22Rv1 (cell line): ENCODE measurements around the gene EPB41.
"Not testable (repeated sequence)": the region's sequence is repeated elsewhere in the genome, so short reads cannot be mapped to it uniquely, and the experiment has no call there.

ENCODE experiments used
- H3K27ac ChIP-seq: fragments of 450-650 bp; 2 replicates; pipeline ENCODE4 v1.5.1; 2017
- ZFX ChIP-seq: fragments of 450-650 bp; IDR thresholded peaks from 2 replicates; pipeline ENCODE4 v1.6.1; 2017; ENCODE audit warnings: antibody characterized with exemption, borderline replicate concordance
- TF ChIP-seq, protein P1 (sequence below): fragments of 450-650 bp; IDR thresholded peaks from 2 replicates; pipeline ENCODE4 v1.5.1; 2017; ENCODE audit warnings: mild to moderate bottlenecking

EPB41 gene

DNA sequence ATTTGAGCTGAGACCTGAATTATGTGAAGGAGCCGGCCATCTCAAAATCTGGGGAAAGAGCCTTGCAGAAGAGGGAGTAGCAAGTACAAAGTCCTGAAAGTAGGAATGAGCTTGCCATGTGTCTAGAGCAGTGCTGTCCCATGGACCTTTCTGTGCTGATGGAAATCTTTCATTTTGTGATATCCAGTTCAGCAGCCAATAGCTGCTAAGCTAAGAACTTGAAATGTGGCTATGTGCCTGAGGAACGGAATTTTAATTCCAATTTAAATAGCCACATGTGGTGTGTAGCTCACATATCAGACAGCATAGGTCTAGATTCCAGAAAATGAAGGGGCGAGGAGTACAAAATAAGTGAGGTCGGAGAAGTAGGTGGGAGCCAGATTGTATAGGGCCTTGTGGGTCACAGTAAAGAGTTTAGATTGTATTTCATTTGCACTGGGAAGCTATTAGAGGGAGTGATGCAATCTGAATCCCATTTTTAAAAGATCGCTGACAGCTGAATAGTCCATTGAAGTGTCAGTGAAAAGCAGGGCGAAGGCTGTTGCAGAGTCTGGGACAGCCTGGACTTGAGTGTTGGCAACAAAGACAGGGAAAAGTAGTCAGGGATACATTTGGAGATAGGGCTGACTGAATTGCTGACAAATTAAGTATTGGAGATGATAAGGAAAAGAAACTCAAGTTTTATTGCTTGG lies 129.1 kb downstream of the EPB41 start:
- no peak overlapping the region for H3K27ac ChIP-seq
- TF ChIP-seq, protein P1, sequence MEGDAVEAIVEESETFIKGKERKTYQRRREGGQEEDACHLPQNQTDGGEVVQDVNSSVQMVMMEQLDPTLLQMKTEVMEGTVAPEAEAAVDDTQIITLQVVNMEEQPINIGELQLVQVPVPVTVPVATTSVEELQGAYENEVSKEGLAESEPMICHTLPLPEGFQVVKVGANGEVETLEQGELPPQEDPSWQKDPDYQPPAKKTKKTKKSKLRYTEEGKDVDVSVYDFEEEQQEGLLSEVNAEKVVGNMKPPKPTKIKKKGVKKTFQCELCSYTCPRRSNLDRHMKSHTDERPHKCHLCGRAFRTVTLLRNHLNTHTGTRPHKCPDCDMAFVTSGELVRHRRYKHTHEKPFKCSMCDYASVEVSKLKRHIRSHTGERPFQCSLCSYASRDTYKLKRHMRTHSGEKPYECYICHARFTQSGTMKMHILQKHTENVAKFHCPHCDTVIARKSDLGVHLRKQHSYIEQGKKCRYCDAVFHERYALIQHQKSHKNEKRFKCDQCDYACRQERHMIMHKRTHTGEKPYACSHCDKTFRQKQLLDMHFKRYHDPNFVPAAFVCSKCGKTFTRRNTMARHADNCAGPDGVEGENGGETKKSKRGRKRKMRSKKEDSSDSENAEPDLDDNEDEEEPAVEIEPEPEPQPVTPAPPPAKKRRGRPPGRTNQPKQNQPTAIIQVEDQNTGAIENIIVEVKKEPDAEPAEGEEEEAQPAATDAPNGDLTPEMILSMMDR = no peak
- no peak for TF ChIP-seq ZFX

DNA sequence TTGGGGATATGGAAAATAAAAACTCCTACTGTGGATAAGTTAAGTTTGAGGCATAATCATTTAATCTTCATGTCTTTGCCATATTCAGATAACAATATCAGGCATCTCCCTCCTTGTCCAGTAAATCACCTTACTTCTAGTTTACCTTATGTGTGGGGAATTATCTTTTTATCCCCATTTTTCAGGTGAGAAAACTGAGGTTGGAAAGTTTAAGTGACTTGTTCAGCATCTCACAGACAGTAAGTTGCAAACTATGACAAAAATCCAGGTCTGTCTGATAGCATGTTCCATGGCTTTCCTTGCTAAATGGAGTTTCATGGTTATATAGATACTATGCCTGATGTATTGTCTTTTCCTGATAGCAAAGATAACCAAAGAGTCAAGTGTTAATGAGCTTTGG lies 129.6 kb downstream of the EPB41 start:
- H3K27ac ChIP-seq = no peak overlapping the region
- TF ChIP-seq, protein P1 = no peak
- TF ChIP-seq ZFX = no peak

DNA sequence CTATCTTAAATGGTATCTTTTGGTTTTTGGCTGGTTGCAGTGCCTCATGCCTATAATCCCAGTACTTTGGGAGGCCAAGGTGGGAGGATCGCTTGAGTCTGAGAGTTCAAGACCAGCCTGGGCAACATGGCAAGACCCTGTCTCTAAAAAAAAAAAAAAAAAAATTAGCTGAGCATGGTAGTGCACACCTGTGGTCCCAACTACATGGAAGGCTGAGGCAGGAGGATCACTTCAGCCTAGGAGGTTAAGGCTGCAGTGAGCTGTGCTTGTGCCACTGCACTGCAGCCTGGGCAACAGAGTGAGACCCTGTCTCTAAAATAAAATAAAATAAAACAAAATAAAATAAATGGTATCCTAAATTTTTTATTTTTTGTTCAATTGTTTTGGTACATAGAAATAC lies 131.3 kb downstream of the EPB41 start:
- not testable (repeated sequence) for H3K27ac ChIP-seq

DNA sequence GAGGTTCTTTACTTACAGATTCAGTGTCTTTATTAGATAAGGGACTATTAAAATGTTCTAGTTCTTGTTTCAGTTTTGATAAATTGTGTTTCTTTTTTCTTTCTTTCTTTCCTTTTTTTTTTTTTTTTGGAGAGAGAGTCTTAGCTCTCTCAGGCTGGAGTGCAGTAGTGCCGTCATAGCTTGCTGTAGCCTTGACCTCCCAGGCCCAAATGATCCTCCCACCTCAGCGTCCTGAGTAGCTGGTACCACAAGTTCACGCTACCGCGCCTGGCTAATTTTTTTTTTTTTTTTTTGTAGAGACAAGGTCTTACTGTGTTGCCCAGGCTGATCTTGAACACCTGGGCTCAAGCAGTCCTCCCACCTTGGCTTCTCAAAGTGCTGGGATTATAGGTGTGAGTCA lies 132.8 kb downstream of the EPB41 start:
- TF ChIP-seq ZFX = no peak
- TF ChIP-seq, protein P1 = no peak
- no peak overlapping the region for H3K27ac ChIP-seq

DNA sequence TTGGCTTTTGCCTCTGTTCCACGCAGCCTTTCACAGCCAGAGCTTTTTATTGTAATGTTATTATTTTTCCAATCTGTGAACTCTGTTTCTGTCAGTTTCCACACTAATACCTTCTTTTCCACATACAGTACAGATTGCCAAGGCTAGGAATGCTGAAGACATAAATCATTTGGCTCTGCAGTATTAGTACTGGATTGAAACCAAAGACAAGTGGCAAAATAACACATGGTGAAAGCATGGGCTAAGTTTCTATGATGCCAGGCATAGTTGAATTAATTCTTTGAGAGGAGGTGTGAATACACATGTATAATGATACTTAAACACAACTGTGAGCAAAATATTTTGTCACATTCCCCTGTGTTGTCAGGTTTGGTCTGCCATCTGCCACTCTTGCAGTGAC lies 135.8 kb downstream of the EPB41 start:
- no peak overlapping the region for H3K27ac ChIP-seq
- no peak for TF ChIP-seq ZFX

DNA sequence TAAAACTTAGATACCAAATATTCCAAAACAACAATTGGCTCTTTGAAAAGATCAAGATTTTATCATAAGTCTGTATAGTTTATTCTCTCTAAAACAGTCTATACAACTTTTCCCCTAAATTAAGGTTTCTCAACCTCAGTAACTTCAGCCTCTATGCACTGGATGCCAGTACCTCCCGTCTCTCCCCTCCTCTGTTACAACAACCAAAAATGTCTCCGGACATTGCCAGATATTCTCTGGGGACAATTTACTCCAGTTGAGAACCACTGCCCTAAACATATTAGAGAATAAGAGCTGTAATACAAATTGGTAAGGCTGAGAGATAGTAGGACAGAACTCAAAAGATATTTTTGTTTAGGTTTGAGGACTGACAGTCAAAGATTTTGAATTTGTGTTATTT lies 137.7 kb downstream of the EPB41 start:
- H3K27ac ChIP-seq = no peak overlapping the region
- TF ChIP-seq, protein P1 = no peak
- TF ChIP-seq ZFX = no peak

DNA sequence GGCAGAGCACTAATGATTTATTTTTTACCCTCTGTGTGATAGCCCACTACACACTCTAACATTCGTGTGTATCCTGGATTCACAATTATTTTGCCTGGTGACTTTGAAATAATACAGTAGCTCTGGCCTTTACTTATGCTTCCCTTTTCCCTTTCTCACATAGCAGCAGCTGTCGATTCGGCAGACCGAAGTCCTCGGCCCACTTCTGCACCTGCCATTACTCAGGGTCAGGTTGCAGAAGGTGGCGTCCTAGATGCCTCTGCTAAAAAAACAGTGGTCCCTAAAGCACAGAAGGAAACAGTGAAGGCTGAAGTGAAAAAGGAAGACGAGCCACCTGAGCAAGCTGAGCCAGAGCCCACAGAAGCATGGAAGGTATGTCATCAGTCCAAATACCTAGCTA lies 138.6 kb downstream of the EPB41 start:
- H3K27ac ChIP-seq = no peak overlapping the region
- TF ChIP-seq ZFX = no peak
- TF ChIP-seq, protein P1 = no peak

DNA sequence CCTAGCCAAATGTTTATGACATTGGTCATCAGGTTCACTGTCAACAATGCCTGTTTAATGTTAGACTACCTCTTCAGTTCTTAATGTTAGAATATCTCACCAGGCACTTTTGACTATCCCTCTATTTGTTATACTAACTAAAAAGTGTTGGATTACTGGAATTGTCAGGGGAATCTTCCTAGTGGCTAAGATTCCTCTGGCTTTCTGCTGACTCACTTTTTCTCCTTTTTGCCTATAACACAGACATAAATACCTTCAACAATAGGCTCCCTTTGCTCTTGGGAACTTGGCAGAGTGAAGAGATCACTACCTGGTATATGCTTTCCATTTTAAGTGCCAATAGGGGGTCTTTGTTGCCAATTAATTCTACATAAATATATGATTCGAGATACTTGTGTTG lies 140.8 kb downstream of the EPB41 start:
- H3K27ac ChIP-seq = no peak overlapping the region
- TF ChIP-seq, protein P1 = no peak
- TF ChIP-seq ZFX = no peak
